Esophagus muscularis mucosa (tissue), 4 donors: ENCODE results near the gene VAMP8. TPM values are rescaled to one million over a fixed set of nuclear protein-coding genes. Genes with fewer than 3 reads are reported as not detected.
A peak's percentile ranks its signal among the peaks of the same experiment; 100 is the strongest.
"Not testable (repeated sequence)": the region's sequence is repeated elsewhere in the genome, so short reads cannot be mapped to it uniquely, and the experiment has no call there.

ENCODE experiments used
- DNase-seq: peaks from one replicate; pipeline ENCODE4 v3.0.0-alpha.2; 2017; ENCODE audit errors: extremely low spot score
- H3K27ac ChIP-seq, 4 donors: fragments of 200-600 bp; sonication (generic); replicated peaks in 1 of 4; 1 replicate in 3 of 4; 2 replicates in 1 of 4; pipeline ENCODE4 v1.5.1; 2016 to 2019; ENCODE audit warnings: mild to moderate bottlenecking in 1 of 4
- H3K27me3 ChIP-seq, 4 donors: fragments of 200-600 bp; sonication (generic); one replicate each; pipeline versions ENCODE4 v1.5.1 to v1.6.0; 2016 to 2019
- H3K36me3 ChIP-seq, 4 donors: fragments of 200-600 bp; sonication (generic); one replicate each; pipeline ENCODE4 v1.5.1; 2016 to 2019
- H3K4me1 ChIP-seq, 4 donors: fragments of 200-600 bp; sonication (generic); one replicate each; pipeline ENCODE4 v1.5.1; 2016 to 2019
- H3K4me3 ChIP-seq, 4 donors: fragments of 200-600 bp; sonication (generic); 1 replicate in 2 of 4; 2 replicates in 2 of 4; pipeline ENCODE4 v1.5.1; 2016 to 2019; ENCODE audit warnings: mild to moderate bottlenecking in 4 of 4, moderate library complexity in 1 of 4
- H3K9me3 ChIP-seq, 4 donors: fragments of 200-600 bp; sonication (generic); 1 replicate in 3 of 4; 2 replicates in 1 of 4; pipeline ENCODE4 v1.5.1; 2016 to 2019
- CTCF ChIP-seq, 3 experiments: fragments of 200-600 bp in 2 of 3; fragments of 450-650 bp in 1 of 3; sonication (generic) in 2 of 3; IDR thresholded peaks; one replicate each; pipeline ENCODE4 v1.5.1; 2017 to 2019; ENCODE audit warnings: antibody characterized with exemption in 3 of 3, mild to moderate bottlenecking in 2 of 3, moderate library complexity in 1 of 3
- EP300 ChIP-seq: sonication (generic); formaldehyde crosslinking; IDR thresholded peaks from one replicate; pipeline ENCODE4 v1.6.1; 2017; ENCODE audit warnings: antibody characterized with exemption
- POLR2A ChIP-seq: fragments of 450-650 bp; IDR thresholded peaks from one replicate; pipeline ENCODE4 v1.6.1; 2017; ENCODE audit warnings: antibody characterized with exemption, moderate library complexity, mild to moderate bottlenecking, low read depth
- POLR2AphosphoS5 ChIP-seq, 2 donors: sonication (generic); formaldehyde crosslinking; IDR thresholded peaks; one replicate each; pipeline ENCODE4 v1.6.1; 2017; ENCODE audit warnings: antibody characterized with exemption in 2 of 2
- WGBS: methylation state at CpG from one replicate; pipeline ENCODE4 v1.1.5; 2018; 5-methylcytosine and 5-hydroxymethylcytosine counted together
- intact Hi-C: fragments of 100-400 bp; cut with DNase I; formaldehyde crosslinking; loops from one replicate; pipeline ENCODE4 v1.15.1; 2023
- total RNA-seq, 4 donors: library from RNA; depleted of rRNA; stranded (reverse); fragments of >200 nt; gene quantifications; one replicate each; pipeline versions ENCODE4 v1.1.0 to v1.2.1, GENCODE V29; 2016

VAMP8 gene
- total RNA-seq, 4 donors from 2014 or later: 4.8 to 15.6 (median 8.3) TPM

GRCh38 chr2:85542777-85543176, 34.6 kb upstream of the VAMP8 start:
- 79% methylated on average over 4 of the region's 4 CpGs for WGBS
- no peaks in the 10 kb centered on the region for H3K9me3 ChIP-seq
- H3K36me3 ChIP-seq: peaks cover 47 to 67% (median 54%) of the 10 kb centered on the region in 4 donors
- H3K4me1 ChIP-seq: peaks cover 38 to 53% (median 51%) of the 10 kb centered on the region in 4 donors
- H3K4me3 ChIP-seq: no peak overlapping the region
- H3K27ac ChIP-seq: peak overlapping the region in 3 of 4 donors; percentile 97 to 100 (median 99)
- H3K27me3 ChIP-seq: no peaks in the 10 kb centered on the region
- no peak for TF ChIP-seq POLR2A
- no peak for TF ChIP-seq EP300
- no peak for TF ChIP-seq POLR2AphosphoS5 (IDR thresholded peaks at IDR 0.05)
- TF ChIP-seq CTCF (IDR thresholded peaks at IDR 0.05): no peak
- DNase-seq: no peak
- intact Hi-C loops: no loop called here

GRCh38 chr2:85544254-85544691, 33.1 kb upstream of the VAMP8 start:
- DNase-seq, H3K9me3 ChIP-seq, intact Hi-C loops, H3K27me3 ChIP-seq, H3K4me3 ChIP-seq: not testable (repeated sequence)
- Histone ChIP-seq H3K4me1 (peaks cover 38 to 50% (median 50%) of the 10 kb centered on the region in 4 donors), H3K27ac (peak overlapping the region; percentile 49 to 100 (median 54)), H3K36me3 (peaks cover 47 to 76% (median 58%) of the 10 kb centered on the region in 4 donors)
- 68% methylated on average over 3 of the region's 3 CpGs for WGBS

GRCh38 chr2:85544915-85545779, 32.2 kb upstream of the VAMP8 start:
- Histone ChIP-seq H3K4me1 (peaks cover 38 to 50% (median 50%) of the 10 kb centered on the region in 4 donors), H3K27ac (peak overlapping the region; percentile 49 to 100 (median 59)), H3K36me3 (peaks cover 48 to 85% (median 66%) of the 10 kb centered on the region in 4 donors)
- not testable (repeated sequence) for DNase-seq, H3K4me3 ChIP-seq, H3K9me3 ChIP-seq, H3K27me3 ChIP-seq
- WGBS: 54% methylated on average over 5 of the region's 5 CpGs
- peak in 1 of 2 donors; percentile 37 for TF ChIP-seq POLR2AphosphoS5 (IDR thresholded peaks at IDR 0.05)
- intact Hi-C loops: loop anchor here (5.0 kb wide), 1 partner anchor 47 kb away; no protein-coding TSS in a partner anchor

- Histone ChIP-seq H3K4me1 (peaks cover 35 to 46% (median 45%) of the 10 kb centered on the region in 4 donors), H3K27ac (peak overlapping the region in 3 of 4 donors; percentile 43 to 100 (median 62)), H3K9me3 (no peaks in the 10 kb centered on the region), H3K36me3 (peaks cover 55 to 90% (median 71%) of the 10 kb centered on the region in 4 donors), H3K4me3 (no peak overlapping the region), H3K27me3 (no peaks in the 10 kb centered on the region)
- 71% methylated on average over 5 of the region's 5 CpGs for WGBS
- no peak for DNase-seq
- intact Hi-C loops: loop anchor here (5.0 kb wide), 1 partner anchor 46 kb away; no protein-coding TSS in a partner anchor
- TF ChIP-seq POLR2AphosphoS5 (IDR thresholded peaks at IDR 0.05): no peak
- TF ChIP-seq CTCF (IDR thresholded peaks at IDR 0.05): no peak
These were observed 31.6 kb upstream of the VAMP8 start for GRCh38 chr2:85545780-85546240.

GRCh38 chr2:85547089-85547858, 30.1 kb upstream of the VAMP8 start:
- H3K4me3 ChIP-seq: no peak overlapping the region
- no peaks in the 10 kb centered on the region for H3K27me3 ChIP-seq
- 87% methylated on average over 1 of the region's 1 CpG for WGBS
- TF ChIP-seq POLR2AphosphoS5 (IDR thresholded peaks at IDR 0.05) (no peak), POLR2A (no peak), CTCF (IDR thresholded peaks at IDR 0.05) (no peak), EP300 (no peak)
- peak overlapping the region in 2 of 4 donors; percentile 4 to 100 for H3K27ac ChIP-seq
- intact Hi-C loops: loop anchor here (5.0 kb wide), 1 partner anchor 45 kb away; no protein-coding TSS in a partner anchor
- peaks cover 20 to 38% (median 31%) of the 10 kb centered on the region in 4 donors for H3K4me1 ChIP-seq
- DNase-seq: no peak
- no peaks in the 10 kb centered on the region for H3K9me3 ChIP-seq
- H3K36me3 ChIP-seq: peaks cover 53 to 90% (median 69%) of the 10 kb centered on the region in 4 donors
